ENCODE results near the gene LRRN3.

The LRRN3 gene

GRCh38 chr7:111146136-111146535, 55.2 kb downstream of the LRRN3 start:
- no peak for DNase-seq (ENCODE audit: low read depth)
- H3K4me3 ChIP-seq (ENCODE audit: low read depth, low read length): no peak overlapping the region

GRCh38 chr7:111147708-111148533, 57.0 kb downstream of the LRRN3 start:
- DNase-seq (ENCODE audit: low read depth): no peak
- H3K4me3 ChIP-seq (ENCODE audit: low read depth, low read length): no peak overlapping the region

GRCh38 chr7:111150709-111151108, 59.8 kb downstream of the LRRN3 start:
- H3K4me3 ChIP-seq (ENCODE audit: low read depth, low read length): no peak overlapping the region
- DNase-seq (ENCODE audit: low read depth): no peak

DNA sequence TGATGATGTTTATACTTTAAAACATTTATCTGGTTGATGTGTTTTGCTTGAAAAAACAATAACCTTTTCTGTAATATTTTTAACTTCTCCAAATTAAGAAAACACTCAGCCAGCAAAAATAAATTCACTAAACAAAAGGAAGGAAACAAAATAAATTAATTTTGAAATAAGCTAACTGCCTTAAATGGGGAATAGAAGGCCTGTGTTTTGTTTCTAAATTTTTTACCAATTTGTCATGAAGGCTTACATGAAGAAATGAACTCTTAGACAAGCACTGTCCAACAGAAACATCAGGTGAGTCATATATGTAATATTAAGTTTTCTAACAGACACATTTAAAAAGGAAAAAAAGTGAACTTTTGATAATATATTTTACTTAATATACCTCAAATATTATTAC, 68.5 kb downstream of the LRRN3 start:
- no peak overlapping the region for H3K4me3 ChIP-seq (ENCODE audit: low read depth, low read length)
- no peak for DNase-seq (ENCODE audit: low read depth)

- DNase-seq (ENCODE audit: low read depth): no peak
Observed at GRCh38 chr7:111160297-111160696, 69.4 kb downstream of the LRRN3 start.

GRCh38 chr7:111162692-111163091, 71.8 kb downstream of the LRRN3 start:
- no peak for DNase-seq (ENCODE audit: low read depth)
- no peak overlapping the region for H3K4me3 ChIP-seq (ENCODE audit: low read depth, low read length)

More at GRCh38 chr7:111160297-111160696, 69.4 kb downstream of the LRRN3 start:
- H3K4me3 ChIP-seq (ENCODE audit: low read depth, low read length): no peak overlapping the region

GRCh38 chr7:111164442-111164841, 73.5 kb downstream of the LRRN3 start:
- no peak overlapping the region for H3K4me3 ChIP-seq (ENCODE audit: low read depth, low read length)
- no peak for DNase-seq (ENCODE audit: low read depth)

GRCh38 chr7:111168182-111168581, 77.3 kb downstream of the LRRN3 start:
- DNase-seq (ENCODE audit: low read depth): peak; percentile 66
- H3K4me3 ChIP-seq (ENCODE audit: low read depth, low read length): no peak overlapping the region

GRCh38 chr7:111172564-111173257, 81.8 kb downstream of the LRRN3 start:
- H3K4me3 ChIP-seq (ENCODE audit: low read depth, low read length): no peak overlapping the region
- peak; percentile 4 for DNase-seq (ENCODE audit: low read depth)

- no peak for DNase-seq (ENCODE audit: low read depth)
- H3K4me3 ChIP-seq (ENCODE audit: low read depth, low read length): no peak overlapping the region
Observed at GRCh38 chr7:111173528-111173927, 82.6 kb downstream of the LRRN3 start.

- no peak for DNase-seq (ENCODE audit: low read depth)
- H3K4me3 ChIP-seq (ENCODE audit: low read depth, low read length): no peak overlapping the region
Observed at GRCh38 chr7:111173990-111174389, 83.1 kb downstream of the LRRN3 start.

- DNase-seq (ENCODE audit: low read depth): no peak
- no peak overlapping the region for H3K4me3 ChIP-seq (ENCODE audit: low read depth, low read length)
Observed at GRCh38 chr7:111174510-111174909, 83.6 kb downstream of the LRRN3 start.

Measured in skeletal muscle cell (primary cell).